DMS79 (cell line): ENCODE measurements around the gene GRK1.

ENCODE experiments used
- DNase-seq: peaks from one replicate; lab custom pipeline; 2025; lab: John Stamatoyannopoulos, UW

Gene GRK1

GRCh38 chr13:113632706-113633484, 34.1 kb upstream of the GRK1 start:
- DNase-seq: no peak

GRCh38 chr13:113633485-113633873, 33.5 kb upstream of the GRK1 start:
- DNase-seq: no peak

GRCh38 chr13:113634279-113635047, 32.6 kb upstream of the GRK1 start:
- no peak for DNase-seq

GRCh38 chr13:113635048-113635420, 32.0 kb upstream of the GRK1 start:
- DNase-seq: no peak

GRCh38 chr13:113635709-113636108, 31.3 kb upstream of the GRK1 start:
- DNase-seq: no peak

- no peak for DNase-seq
Observed at GRCh38 chr13:113636266-113636963, 30.6 kb upstream of the GRK1 start.

GRCh38 chr13:113637262-113638160, 29.5 kb upstream of the GRK1 start:
- no peak for DNase-seq

- DNase-seq: no peak
Observed at GRCh38 chr13:113638173-113638746, 28.8 kb upstream of the GRK1 start.

GRCh38 chr13:113638806-113639205, 28.2 kb upstream of the GRK1 start:
- no peak for DNase-seq

GRCh38 chr13:113639616-113640262, 27.3 kb upstream of the GRK1 start:
- DNase-seq: no peak

- no peak for DNase-seq
Observed at GRCh38 chr13:113641426-113641825, 25.6 kb upstream of the GRK1 start.

GRCh38 chr13:113642563-113642962, 24.5 kb upstream of the GRK1 start:
- DNase-seq: no peak

- DNase-seq: no peak
Observed at GRCh38 chr13:113643593-113643992, 23.4 kb upstream of the GRK1 start.

- no peak for DNase-seq
Observed at GRCh38 chr13:113644800-113645199, 22.2 kb upstream of the GRK1 start.

- no peak for DNase-seq
Observed at GRCh38 chr13:113645329-113645728, 21.7 kb upstream of the GRK1 start.

GRCh38 chr13:113646376-113646775, 20.6 kb upstream of the GRK1 start:
- DNase-seq: peak; percentile 90

GRCh38 chr13:113646921-113647340, 20.1 kb upstream of the GRK1 start:
- no peak for DNase-seq

GRCh38 chr13:113647351-113648215, 19.4 kb upstream of the GRK1 start:
- peak; percentile 100 for DNase-seq

GRCh38 chr13:113648216-113648610, 18.8 kb upstream of the GRK1 start:
- DNase-seq: peak; percentile 88

GRCh38 chr13:113649212-113649611, 17.8 kb upstream of the GRK1 start:
- peak; percentile 83 for DNase-seq
